SH-SY5Y (cell line): ENCODE measurements around the gene UGT1A3.

Experiments
- GATA2 ChIP-seq: IDR thresholded peaks from 2 replicates; pipeline ENCODE4 v1.6.1; 2011; ENCODE audit warnings: mild to moderate bottlenecking, low read depth, low read length
- GATA3 ChIP-seq: IDR thresholded peaks from 2 replicates; pipeline ENCODE4 v1.6.1; 2011; ENCODE audit warnings: low read depth, mild to moderate bottlenecking, low read length, moderate library complexity

UGT1A3 gene

GRCh38 chr2:233743464-233744259 lies 14.8 kb downstream of the UGT1A3 start:
- TF ChIP-seq GATA2 (no peak), GATA3 (no peak)

DNA sequence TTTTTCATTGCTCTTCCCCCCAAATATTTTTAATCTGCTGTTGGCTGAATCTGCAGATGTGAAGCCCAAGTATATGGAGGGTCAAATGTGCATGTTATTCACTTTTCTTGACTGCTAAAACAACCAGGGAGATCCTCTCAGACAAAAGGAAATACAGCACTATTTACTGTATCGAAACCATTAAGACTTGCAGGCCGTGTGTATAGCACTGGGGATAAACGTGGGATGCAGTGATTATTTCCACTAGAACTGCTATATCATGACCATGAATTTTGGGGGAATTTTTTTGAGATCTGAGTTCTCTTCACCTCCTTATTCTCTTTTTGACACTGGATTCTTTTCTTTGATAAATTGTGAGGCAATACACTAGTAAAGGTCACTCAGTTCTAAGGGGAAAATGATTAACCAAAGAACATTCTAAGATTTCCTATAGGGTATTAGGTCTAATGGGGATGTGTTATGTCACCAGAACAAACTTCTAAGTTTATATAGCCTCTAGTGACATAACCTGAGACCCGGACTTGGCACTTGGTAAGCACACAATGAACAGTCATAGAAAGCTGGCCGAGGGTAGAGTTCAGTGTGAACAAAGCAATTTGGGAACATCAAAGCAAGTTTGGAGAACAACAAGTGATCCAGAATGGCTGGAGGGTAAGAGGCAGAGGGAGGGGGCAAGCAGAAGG lies 16.4 kb downstream of the UGT1A3 start:
- no peak for TF ChIP-seq GATA3
- TF ChIP-seq GATA2, result no peak

GRCh38 chr2:233746475-233747282 lies 17.8 kb downstream of the UGT1A3 start:
- no peak for TF ChIP-seq GATA2
- TF ChIP-seq GATA3, result no peak

GRCh38 chr2:233747283-233747544 lies 18.4 kb downstream of the UGT1A3 start:
- TF ChIP-seq GATA3 (no peak), GATA2 (no peak)

- no peak for TF ChIP-seq GATA2
Observed at GRCh38 chr2:233754872-233755611, 26.2 kb downstream of the UGT1A3 start.

GRCh38 chr2:233756429-233757081 lies 27.7 kb downstream of the UGT1A3 start:
- TF ChIP-seq GATA3 (no peak), GATA2 (no peak)

DNA sequence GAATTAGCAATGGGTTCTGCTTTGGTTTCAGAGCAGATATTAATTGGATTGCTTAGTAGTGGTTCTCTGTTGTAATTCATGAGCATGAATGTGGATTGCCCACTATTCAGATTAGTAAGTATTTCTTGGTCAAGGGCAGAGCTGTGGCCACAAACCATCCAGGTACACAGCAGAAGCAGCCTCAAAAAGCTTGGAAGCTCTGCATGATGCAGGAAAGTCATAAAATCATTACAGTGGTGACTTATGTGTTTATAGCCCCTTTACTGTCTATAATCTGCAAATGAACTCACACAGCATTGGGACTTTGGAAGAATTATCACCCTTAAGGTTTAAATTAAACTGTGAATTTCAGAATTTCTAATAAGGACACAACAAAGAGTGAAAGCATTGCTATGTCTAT lies 29.3 kb downstream of the UGT1A3 start:
- TF ChIP-seq GATA2, result no peak
- no peak for TF ChIP-seq GATA3

DNA sequence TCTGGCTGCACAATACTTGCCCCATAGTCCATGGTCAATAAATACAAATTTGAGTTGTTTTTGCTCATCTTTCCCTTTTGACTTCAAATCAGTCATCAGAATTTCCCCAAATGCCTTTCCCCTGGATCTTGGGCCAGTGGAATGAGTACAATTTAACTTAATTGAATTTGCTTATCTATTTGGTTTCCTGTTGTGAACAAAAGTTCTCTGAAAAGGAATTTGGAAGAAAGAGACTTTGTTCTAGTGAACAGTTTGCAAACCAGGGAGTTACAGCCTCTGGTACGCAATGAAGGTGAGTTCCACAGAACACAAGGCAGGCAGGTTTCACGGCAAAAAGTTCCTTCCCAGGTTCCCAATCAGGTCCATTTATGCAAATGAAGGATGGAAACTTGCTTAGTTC lies 30.0 kb downstream of the UGT1A3 start:
- TF ChIP-seq GATA3 (no peak), GATA2 (no peak)

DNA sequence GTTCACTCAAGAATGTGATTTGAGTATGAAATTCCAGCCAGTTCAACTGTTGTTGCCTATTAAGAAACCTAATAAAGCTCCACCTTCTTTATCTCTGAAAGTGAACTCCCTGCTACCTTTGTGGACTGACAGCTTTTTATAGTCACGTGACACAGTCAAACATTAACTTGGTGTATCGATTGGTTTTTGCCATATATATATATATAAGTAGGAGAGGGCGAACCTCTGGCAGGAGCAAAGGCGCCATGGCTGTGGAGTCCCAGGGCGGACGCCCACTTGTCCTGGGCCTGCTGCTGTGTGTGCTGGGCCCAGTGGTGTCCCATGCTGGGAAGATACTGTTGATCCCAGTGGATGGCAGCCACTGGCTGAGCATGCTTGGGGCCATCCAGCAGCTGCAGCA lies 31.2 kb downstream of the UGT1A3 start, which contains the start of gene UGT1A1:
Gene UGT1A1 (plus strand): TSS at position 228 of the 400 bp plus-strand sequence. CDS start 18 bp downstream, at position 246.
- no peak for TF ChIP-seq GATA3
- no peak for TF ChIP-seq GATA2

GRCh38 chr2:233761040-233761769 lies 32.4 kb downstream of the UGT1A3 start:
- no peak for TF ChIP-seq GATA3
- TF ChIP-seq GATA2, result no peak

DNA sequence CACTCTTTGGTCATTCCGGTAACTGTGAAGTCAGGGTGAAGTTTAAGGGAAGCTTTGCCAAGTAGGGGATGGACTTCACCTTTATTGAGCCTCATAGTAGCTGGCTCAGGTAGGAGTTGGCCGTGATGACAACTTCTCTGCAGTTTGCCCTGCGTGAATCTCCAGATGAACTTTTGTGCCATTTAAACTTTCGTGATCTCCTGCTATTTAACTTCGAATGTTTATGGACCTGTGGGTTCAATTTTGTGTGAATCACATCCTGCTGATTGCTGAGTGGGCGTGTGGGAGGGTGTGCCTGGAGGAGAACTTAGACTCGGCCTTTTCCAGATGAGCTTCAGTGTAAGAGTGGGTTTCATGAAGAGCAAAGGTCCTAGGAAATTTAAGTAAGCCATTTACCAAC lies 35.4 kb downstream of the UGT1A3 start:
- TF ChIP-seq GATA3, result no peak
- no peak for TF ChIP-seq GATA2

DNA sequence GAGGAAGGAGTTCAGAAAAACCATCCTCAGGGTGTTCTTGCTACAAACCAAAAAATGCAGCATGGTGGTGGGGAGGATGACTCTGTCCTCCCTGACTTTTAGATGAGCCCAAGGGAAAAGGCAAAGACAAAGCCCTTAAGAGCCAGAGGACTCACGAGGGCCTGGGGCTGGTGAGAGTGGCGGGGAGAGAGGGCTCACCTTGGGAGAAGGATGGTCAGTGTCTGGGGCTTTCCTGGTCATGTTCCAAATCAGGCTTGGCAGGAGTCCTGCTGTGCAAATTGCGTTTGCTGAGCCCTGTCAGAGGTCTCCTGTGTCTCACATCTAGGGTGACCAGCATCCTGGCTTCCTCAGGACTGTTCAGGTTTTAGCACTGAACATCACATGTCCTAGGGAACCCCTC lies 35.9 kb downstream of the UGT1A3 start:
- TF ChIP-seq GATA2 (no peak), GATA3 (no peak)

DNA sequence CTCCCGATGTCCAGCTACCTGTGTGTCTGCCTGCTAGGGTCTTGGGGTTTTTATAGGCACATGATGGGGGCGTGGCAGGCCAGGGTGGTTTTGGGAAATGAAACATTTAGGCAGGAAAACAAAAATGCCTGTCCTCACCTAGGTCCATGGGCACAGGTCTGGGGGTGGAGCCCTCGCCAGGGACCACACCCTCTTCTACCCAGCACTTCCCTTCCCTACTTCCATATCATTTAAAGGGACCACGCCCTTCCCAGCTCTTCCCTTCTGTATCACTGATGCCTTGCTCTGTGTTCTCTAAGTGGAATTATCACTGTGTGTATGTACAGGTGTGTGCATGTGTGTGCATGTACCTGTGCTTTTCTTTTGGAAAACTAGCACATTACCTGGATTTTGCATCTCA lies 37.6 kb downstream of the UGT1A3 start:
- no peak for TF ChIP-seq GATA3
- TF ChIP-seq GATA2, result no peak
